Measurements from ENCODE around the gene SEPTIN11. TPM values are rescaled to one million over a fixed set of nuclear protein-coding genes. Genes with fewer than 3 reads are reported as not detected.
A peak's percentile ranks its signal among the peaks of the same experiment; 100 is the strongest.
"Not testable (repeated sequence)": the region's sequence is repeated elsewhere in the genome, so short reads cannot be mapped to it uniquely, and the experiment has no call there.

Gene SEPTIN11
- total RNA-seq, 1 experiment from 2014 or later = 43.9 TPM

DNA sequence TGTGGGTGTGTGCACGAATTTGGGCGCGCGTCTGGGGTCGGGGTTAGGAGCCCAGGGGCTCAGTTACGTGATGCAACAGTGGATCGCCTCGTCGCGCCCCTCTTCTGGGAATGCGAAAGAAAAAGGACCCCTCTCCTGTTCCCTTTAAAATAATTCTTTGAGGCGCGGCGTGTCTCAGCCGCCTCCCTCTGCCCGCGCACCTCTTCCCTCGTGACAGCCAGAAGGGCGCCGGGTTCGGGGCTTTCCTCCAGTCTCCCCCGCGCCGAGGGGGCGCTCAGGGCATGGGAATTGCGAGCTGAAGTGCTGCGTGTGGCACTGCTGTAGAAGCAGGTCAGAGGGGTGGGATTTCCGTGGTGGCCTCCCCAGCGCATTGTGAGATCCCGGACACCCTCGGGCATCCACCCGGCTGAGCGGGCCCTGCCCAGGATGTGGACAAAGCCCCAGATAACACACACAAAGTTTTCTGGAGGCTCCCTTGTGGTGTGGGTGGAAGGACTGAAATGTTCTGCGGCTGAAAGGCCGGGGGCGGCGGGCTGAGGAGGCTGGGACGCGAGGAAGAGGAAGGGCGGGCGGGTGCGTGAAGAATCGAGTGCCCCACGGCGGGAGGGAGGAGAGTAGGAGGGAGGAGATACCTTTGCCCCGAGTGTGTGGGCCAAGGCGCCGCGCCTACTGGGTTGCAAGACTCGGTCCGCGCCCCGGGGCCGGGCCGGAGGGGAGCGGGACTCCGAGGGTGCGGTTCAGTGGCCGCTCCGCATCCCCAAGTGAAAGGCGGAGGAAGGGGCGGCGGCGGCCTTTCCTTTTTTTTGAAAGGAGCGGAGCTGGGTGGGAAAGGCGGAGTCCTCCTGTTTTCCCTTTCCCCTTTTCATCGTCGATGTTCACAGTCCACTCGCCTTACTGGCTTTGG is 752 bp downstream of the SEPTIN11 start:
- DNase-seq (ENCODE audit: low read depth, low spot score) = peak; percentile 29
- in situ Hi-C loops (cut with HindIII; ENCODE audit: low pct_unique_long_range_greater_than_20kb, low sequenced_read_pairs) = no loop called here

DNA sequence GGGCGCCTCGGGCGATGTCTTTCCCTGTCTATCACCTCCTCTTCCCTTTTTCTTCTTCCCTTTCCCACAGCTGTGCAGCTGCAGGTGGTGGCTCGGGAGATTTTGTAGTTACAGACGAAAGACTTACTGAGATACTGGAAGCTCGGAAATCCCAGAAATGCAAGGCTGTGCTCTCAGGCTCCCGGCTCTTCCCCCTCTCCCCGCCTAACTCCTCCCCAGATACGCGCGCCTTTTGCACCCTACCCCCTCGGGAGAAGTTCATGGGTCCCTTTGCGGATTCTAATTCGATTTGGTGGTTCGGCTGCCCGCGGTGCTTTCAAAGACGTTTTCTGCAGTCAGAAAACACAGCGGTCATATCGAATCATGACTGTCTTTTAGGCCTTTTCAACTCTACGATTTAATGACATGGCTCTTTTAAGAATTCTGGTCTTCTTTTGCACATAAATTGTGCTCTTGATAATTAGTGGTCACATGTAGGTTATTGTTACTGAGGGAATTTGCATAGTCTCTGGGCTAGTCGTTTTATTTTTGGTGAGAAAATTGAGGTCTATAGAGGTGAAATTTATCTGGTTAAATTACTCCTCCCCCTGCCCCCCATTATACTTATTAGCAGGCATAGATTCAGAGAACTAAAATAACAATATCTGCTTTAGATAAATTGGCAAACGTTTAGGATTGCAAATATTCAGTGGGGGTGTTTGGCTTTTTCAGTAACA is 1.6 kb downstream of the SEPTIN11 start:
- in situ Hi-C loops (cut with HindIII; ENCODE audit: low pct_unique_long_range_greater_than_20kb, low sequenced_read_pairs) = no loop called here
- DNase-seq (ENCODE audit: low read depth, low spot score) = no peak

GRCh38 chr4:76951672-76952010 is 2.1 kb downstream of the SEPTIN11 start:
- in situ Hi-C loops (cut with HindIII; ENCODE audit: low pct_unique_long_range_greater_than_20kb, low sequenced_read_pairs) = no loop called here
- DNase-seq (ENCODE audit: low read depth, low spot score) = no peak

GRCh38 chr4:76952071-76952470 is 2.5 kb downstream of the SEPTIN11 start:
- no peak for DNase-seq (ENCODE audit: low read depth, low spot score)
- in situ Hi-C loops (cut with HindIII; ENCODE audit: low pct_unique_long_range_greater_than_20kb, low sequenced_read_pairs) = no loop called here

DNA sequence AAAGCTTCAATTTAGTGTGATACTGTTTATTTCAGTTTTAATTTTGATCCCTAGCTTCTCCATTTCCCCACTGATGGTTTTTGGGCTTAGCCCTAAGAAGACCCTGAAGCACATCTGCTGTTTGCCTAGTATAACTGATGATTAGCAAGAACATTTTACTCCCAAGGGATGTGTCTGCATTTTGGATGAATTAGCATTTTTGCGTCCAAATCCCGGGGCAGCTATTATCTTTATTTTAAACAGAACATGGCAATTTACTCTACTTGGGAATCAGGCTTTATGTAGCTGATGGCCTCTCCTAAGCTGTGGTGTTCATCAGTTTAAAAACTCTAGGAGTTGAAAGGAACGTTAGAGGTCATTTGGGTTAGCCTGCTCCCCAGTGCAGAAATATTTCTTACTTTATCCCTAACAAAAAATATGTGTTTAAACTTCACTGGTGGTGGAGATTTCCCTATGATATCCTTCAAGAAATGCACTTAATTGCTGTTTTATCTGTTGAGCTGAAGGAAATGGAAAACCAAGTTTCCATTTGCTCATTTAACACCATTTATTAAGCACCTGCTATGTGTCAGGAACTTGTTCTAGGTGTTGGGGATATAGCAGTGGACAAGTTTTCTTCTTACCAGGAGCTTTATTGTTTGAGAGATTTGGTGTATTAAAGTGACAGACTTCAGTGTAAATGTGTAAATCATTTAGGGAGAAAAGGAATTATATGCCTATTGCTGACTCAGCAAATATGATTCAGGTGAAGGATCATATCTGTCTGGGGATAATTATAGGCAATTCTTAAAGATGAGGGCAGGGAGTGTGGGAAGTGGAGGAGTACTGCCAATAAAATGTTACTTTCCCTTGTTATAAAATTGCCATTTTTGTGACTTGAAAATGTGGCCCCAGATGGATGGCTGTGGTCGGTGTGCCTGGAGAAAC is 3.4 kb downstream of the SEPTIN11 start:
- in situ Hi-C loops (cut with HindIII; ENCODE audit: low pct_unique_long_range_greater_than_20kb, low sequenced_read_pairs) = no loop called here
- DNase-seq (ENCODE audit: low read depth, low spot score) = no peak

DNA sequence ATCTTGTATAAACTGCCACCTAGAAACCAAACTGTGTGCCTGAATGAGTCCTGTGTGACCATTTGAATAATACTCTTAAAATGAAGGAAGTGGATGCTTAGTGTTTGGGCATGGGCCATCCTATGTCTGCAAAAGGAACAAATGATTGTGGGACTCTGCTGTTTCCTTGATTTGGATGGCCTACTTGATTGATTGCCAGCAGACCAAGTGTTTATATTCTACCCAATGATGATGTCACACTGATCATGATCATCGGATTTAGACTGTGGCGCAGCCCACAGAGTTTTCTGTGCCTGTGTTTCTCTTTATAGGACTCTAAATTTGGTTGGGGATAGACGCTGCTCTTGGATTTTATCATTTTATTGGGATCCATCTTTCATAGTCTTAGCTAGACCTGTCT is 4.4 kb downstream of the SEPTIN11 start:
- in situ Hi-C loops (cut with HindIII; ENCODE audit: low pct_unique_long_range_greater_than_20kb, low sequenced_read_pairs) = no loop called here
- no peak for DNase-seq (ENCODE audit: low read depth, low spot score)

- no peak for DNase-seq (ENCODE audit: low read depth, low spot score)
- in situ Hi-C loops (cut with HindIII; ENCODE audit: low pct_unique_long_range_greater_than_20kb, low sequenced_read_pairs) = no loop called here
Observed at GRCh38 chr4:76954489-76954888, 4.9 kb downstream of the SEPTIN11 start.

DNA sequence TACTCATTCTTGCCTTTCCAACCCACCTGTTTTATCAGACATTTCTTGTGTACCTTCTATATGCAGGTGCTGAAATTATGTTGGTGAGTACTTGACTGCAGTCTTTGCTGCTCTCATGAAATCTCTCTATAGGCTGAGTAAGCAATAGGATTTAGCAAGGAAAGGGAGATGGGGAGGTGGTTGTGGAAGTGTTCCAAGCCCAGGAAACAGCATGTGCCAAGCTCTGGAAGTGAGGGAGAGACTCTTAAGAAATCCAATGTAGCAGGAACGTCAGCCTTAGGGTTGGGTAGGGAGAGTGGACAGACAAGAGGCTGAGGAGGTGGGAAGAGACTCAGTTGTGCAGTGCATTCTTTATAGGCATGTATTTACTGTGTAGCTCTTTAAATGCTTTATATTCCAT is 5.6 kb downstream of the SEPTIN11 start:
- in situ Hi-C loops (cut with HindIII; ENCODE audit: low pct_unique_long_range_greater_than_20kb, low sequenced_read_pairs) = no loop called here
- DNase-seq (ENCODE audit: low read depth, low spot score) = no peak

DNA sequence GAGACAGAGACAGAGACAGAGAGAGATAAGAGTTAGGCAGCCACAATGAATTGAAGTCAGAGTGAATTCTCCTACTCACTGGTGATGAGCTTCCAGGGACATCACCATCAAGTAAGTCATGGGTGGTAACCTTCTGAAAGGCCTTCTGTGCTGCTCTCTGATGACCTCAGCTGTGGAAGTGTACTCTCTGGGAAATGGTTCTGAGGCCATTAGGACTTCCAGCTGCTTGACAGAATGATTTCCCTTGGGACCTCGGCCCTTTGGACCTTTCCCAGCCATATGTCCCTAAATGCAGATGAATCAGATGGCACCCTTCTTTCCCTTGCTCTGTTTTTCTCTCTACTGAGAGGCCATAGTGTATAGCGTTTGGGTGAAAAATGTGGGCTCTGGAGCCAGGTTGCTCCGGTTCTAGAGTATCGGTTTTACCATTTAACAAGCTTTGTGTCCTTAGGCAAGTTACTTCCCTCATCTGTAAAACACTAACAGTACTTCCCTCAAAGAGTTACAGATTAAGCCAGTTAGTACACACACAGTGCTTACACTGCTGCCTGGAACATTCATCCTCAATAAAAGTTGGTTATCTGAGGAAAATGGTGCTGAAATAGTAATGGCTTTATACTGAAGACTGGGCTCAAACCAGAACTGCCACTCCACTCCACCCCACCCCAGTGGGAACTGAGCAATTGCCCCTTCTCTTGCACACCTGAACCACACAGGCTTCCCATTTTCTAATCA is 7.6 kb downstream of the SEPTIN11 start:
- in situ Hi-C loops (cut with HindIII; ENCODE audit: low pct_unique_long_range_greater_than_20kb, low sequenced_read_pairs) = no loop called here
- DNase-seq (ENCODE audit: low read depth, low spot score) = peak; percentile 54

DNA sequence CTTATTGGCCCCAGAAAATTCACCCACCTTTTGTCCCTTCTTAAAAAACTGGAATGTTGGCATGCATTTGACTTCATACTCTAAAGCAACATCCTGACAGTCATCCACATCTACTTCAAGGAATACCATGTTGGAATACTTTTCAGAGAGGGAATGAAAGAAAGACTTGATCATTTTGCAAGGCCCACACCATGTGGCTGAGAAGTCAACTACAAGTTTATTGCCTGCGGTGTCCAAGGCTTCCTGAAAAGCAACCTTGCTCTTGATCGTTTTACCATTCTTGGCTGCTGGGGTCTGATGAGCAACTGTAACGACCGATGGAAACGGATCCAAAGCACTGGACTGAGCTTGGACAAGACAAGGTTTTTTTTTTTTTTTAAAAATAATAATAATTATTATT is 9.3 kb downstream of the SEPTIN11 start:
- DNase-seq (ENCODE audit: low read depth, low spot score) = no peak
- in situ Hi-C loops (cut with HindIII; ENCODE audit: low pct_unique_long_range_greater_than_20kb, low sequenced_read_pairs) = no loop called here

DNA sequence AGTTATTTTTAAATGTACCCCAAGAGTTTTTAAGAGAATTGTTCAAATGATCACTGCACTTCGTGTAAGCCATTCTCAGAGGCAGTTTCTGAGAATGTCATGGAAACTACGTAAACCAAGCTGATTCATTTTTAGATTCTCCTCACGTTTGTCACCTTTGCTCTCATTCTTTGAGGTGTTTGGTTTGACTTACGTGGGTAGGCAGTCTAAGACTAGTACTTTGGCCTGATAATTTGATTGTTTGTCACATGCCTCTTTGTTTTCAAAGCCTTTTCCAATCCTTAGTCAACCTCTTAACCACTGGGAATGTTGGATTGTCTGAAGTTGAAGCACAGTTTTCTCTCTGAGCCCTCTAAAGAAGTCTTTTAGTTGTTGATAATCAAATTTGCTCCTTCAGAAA is 10.5 kb downstream of the SEPTIN11 start:
- in situ Hi-C loops (cut with HindIII; ENCODE audit: low pct_unique_long_range_greater_than_20kb, low sequenced_read_pairs) = no loop called here
- DNase-seq (ENCODE audit: low read depth, low spot score) = no peak

DNA sequence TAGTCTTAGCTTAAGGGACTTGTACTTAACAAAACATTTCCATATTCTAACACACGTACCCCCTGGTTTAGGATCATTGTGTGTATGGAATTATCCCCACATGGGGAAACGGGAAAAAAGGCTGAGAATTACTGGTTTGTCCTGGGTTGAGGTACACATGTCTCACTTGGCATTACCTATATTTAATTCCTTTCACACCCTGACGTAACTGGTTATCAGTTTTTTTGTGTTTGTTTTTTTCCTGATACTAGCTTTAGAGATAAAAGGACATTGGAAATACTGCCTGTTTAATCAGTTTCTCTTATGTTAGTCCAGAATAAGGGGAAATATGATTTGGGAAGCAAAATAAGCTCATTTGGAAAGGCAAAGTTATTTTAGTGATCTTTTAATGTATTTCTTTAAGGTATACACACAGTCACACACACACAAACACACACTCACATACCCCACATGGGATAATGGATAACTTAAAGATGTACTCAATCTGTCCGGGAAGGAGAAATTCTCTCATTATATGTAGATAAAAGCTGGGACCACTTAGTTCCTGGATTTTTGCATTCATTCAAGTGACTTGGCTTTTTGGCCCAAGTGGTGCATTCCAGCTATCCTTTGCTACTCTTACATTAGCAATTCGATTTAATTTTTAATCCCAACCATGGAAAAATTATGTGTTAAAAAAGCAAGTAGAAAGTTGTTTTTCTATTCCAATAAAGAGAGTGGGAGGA is 13.0 kb downstream of the SEPTIN11 start:
- no peak for DNase-seq (ENCODE audit: low read depth, low spot score)
- in situ Hi-C loops (cut with HindIII; ENCODE audit: low pct_unique_long_range_greater_than_20kb, low sequenced_read_pairs) = no loop called here

DNA sequence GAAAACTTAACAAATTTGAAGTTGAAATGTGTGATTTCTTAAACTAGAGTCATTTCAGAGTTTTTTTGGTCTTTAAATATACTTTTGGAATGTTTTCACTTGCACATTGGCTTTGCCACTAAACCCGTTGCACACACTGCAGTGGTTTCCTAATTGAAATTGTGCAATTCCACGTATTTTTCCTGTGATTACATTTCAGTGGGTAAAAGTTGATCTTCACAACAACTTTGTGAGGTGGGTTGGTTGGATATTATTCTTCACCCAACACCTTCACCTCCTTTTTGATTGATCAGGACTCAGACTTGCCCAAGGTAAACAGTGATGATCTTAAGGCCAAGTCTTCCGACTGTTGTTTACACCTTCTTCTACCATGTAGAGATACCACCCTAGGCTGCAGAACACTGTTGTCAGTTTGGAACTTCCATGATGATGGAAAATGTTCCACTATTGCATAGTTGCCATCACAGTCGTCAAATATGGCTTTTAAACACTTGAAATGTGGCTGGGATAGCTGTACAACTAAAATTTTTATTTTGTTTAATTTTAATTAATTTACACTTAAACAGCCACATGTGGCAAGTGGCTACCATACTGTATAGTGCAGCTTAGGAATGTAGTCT is 13.7 kb downstream of the SEPTIN11 start:
- DNase-seq (ENCODE audit: low read depth, low spot score) = no peak
- in situ Hi-C loops (cut with HindIII; ENCODE audit: low pct_unique_long_range_greater_than_20kb, low sequenced_read_pairs) = no loop called here

- DNase-seq (ENCODE audit: low read depth, low spot score); in situ Hi-C loops (cut with HindIII; ENCODE audit: low pct_unique_long_range_greater_than_20kb, low sequenced_read_pairs): not testable (repeated sequence)
Observed at GRCh38 chr4:76963927-76964326, 14.4 kb downstream of the SEPTIN11 start.

- in situ Hi-C loops (cut with HindIII; ENCODE audit: low pct_unique_long_range_greater_than_20kb, low sequenced_read_pairs) = no loop called here
- DNase-seq (ENCODE audit: low read depth, low spot score) = no peak
Observed at GRCh38 chr4:76964769-76965168, 15.2 kb downstream of the SEPTIN11 start.

- in situ Hi-C loops (cut with HindIII; ENCODE audit: low pct_unique_long_range_greater_than_20kb, low sequenced_read_pairs) = no loop called here
- DNase-seq (ENCODE audit: low read depth, low spot score) = no peak
Observed at GRCh38 chr4:76965866-76966579, 16.5 kb downstream of the SEPTIN11 start.
